HL-60 (cell line): ENCODE results near the gene XXYLT1.

Experiments used
- DNase-seq, 2 experiments: peaks; one replicate each; pipeline ENCODE4 v3.0.0-alpha.2; 2010 to 2020; ENCODE audit warnings: low read depth in 1 of 2, low spot score in 1 of 2
- H3K27ac ChIP-seq: fragments of 250-450 bp; sonication (Bioruptor Pico); replicated peaks from 2 replicates; pipeline ENCODE4 v1.5.1; 2020; ENCODE audit warnings: mild to moderate bottlenecking, moderate library complexity
- H3K27me3 ChIP-seq: fragments of 250-450 bp; sonication (Bioruptor Pico); 2 replicates; pipeline ENCODE4 v1.5.1; 2021; ENCODE audit warnings: mild to moderate bottlenecking, moderate library complexity; ENCODE audit not compliant: insufficient read depth, poor library complexity, severe bottlenecking
- H3K4me3 ChIP-seq: replicated peaks from 2 replicates; pipeline ENCODE4 v1.5.1; 2011; ENCODE audit warnings: mild to moderate bottlenecking, control low read depth, low read length; ENCODE audit not compliant: insufficient read depth
- CTCF ChIP-seq: IDR thresholded peaks from one replicate; pipeline ENCODE4 v1.5.1; 2011; ENCODE audit warnings: low read length, control low read depth, inconsistent platforms; ENCODE audit not compliant: insufficient read depth
- GABPA ChIP-seq: IDR thresholded peaks from 2 replicates; pipeline ENCODE4 v1.6.1; 2012; ENCODE audit warnings: low read depth
- POLR2AphosphoS5 ChIP-seq: IDR thresholded peaks from 2 replicates; pipeline ENCODE4 v1.6.1; 2012; ENCODE audit warnings: low read depth
- SPI1 ChIP-seq: IDR thresholded peaks from 2 replicates; pipeline ENCODE4 v1.6.1; 2012; ENCODE audit warnings: low read depth, mild to moderate bottlenecking, borderline replicate concordance
- TF ChIP-seq, protein P1 (sequence below): IDR thresholded peaks from 2 replicates; pipeline ENCODE4 v1.6.1; 2012; ENCODE audit warnings: low read depth; ENCODE audit not compliant: insufficient replicate concordance

XXYLT1 gene

DNA sequence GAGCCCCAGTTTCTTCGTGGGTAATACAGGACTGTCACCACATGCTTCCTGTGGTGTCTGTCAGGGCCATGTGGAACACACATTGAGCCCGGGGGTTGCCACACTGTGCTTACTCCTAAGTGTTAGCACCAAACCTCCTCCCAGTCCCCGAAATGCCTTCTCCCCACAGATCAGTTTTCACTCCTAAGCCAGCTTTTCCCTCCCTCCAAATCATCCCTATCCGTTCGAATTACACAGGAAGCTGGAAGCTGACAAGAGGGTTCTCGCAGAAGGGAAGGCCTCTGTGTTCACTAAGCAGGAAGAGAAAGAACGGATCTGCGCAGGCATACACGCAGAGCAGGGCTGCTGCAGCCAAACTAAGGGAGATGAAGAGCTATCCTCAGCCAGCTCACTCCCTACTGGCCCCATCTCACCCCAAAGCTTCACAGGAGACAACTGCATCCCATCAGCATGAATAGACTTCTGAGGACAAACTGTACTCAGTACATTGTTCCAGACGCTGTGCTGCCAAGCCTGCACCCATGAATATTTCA, 32.3 kb downstream of the XXYLT1 start:
- no peak overlapping the region for H3K27ac ChIP-seq
- H3K4me3 ChIP-seq: no peak overlapping the region
- H3K27me3 ChIP-seq: no peaks in the 10 kb centered on the region
- TF ChIP-seq CTCF (no peak), POLR2AphosphoS5 (no peak), GABPA (no peak), SPI1 (no peak)
- TF ChIP-seq, protein P1, sequence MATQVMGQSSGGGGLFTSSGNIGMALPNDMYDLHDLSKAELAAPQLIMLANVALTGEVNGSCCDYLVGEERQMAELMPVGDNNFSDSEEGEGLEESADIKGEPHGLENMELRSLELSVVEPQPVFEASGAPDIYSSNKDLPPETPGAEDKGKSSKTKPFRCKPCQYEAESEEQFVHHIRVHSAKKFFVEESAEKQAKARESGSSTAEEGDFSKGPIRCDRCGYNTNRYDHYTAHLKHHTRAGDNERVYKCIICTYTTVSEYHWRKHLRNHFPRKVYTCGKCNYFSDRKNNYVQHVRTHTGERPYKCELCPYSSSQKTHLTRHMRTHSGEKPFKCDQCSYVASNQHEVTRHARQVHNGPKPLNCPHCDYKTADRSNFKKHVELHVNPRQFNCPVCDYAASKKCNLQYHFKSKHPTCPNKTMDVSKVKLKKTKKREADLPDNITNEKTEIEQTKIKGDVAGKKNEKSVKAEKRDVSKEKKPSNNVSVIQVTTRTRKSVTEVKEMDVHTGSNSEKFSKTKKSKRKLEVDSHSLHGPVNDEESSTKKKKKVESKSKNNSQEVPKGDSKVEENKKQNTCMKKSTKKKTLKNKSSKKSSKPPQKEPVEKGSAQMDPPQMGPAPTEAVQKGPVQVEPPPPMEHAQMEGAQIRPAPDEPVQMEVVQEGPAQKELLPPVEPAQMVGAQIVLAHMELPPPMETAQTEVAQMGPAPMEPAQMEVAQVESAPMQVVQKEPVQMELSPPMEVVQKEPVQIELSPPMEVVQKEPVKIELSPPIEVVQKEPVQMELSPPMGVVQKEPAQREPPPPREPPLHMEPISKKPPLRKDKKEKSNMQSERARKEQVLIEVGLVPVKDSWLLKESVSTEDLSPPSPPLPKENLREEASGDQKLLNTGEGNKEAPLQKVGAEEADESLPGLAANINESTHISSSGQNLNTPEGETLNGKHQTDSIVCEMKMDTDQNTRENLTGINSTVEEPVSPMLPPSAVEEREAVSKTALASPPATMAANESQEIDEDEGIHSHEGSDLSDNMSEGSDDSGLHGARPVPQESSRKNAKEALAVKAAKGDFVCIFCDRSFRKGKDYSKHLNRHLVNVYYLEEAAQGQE: no peak
- DNase-seq: no peak

DNA sequence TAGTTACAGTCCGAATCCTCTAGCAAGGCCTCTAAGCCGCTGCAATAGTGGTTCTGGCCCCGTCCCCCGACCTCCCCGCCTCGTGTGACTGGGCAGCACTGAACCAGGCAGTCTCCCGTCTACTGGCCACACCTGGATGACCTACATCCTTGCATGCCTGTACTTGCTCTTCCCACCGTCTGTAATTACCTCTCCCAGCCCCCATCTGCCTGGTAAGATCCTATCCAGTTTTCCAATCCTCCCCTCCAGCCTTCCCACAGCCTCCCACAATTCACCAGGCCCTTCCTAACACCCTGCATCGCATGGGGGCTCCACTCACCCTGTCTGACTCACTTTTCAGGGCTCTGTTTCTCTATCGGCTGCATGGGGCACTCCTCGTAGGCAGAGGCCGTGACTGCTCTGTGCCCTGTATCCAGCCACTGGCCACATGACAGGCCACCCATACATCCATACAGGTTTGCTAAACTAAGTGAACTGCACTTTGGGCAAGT, 32.8 kb downstream of the XXYLT1 start:
- DNase-seq: no peak
- Histone ChIP-seq H3K4me3 (no peak overlapping the region), H3K27me3 (no peaks in the 10 kb centered on the region), H3K27ac (no peak overlapping the region)
- TF ChIP-seq CTCF (no peak), POLR2AphosphoS5 (no peak), GABPA (no peak), SPI1 (no peak)

GRCh38 chr3:195236801-195237570, 34.0 kb downstream of the XXYLT1 start:
- Histone ChIP-seq H3K27me3 (no peaks in the 10 kb centered on the region), H3K4me3 (no peak overlapping the region), H3K27ac (no peak overlapping the region)
- no peak for DNase-seq
- TF ChIP-seq POLR2AphosphoS5 (no peak), CTCF (no peak), GABPA (no peak), SPI1 (no peak)
- TF ChIP-seq, protein P1: no peak
